Loucy (cell line): ENCODE results near the gene PTPRN2.

Source experiments
- H2AFZ ChIP-seq: fragments of 200-600 bp; sonication (generic); 2 replicates; pipeline ENCODE4 v1.6.0; 2016; ENCODE audit warnings: antibody characterized with exemption, mild to moderate bottlenecking, low read length, moderate library complexity
- H3F3A ChIP-seq: fragments of 200-600 bp; 2 replicates; pipeline ENCODE4 v1.6.0; 2016; ENCODE audit warnings: antibody characterized with exemption, low read depth, mild to moderate bottlenecking
- H3K27me3 ChIP-seq: fragments of 200-600 bp; sonication (generic); 2 replicates; pipeline ENCODE4 v1.6.1; 2014; ENCODE audit warnings: low read length, mild to moderate bottlenecking; ENCODE audit not compliant: insufficient read depth, poor library complexity, severe bottlenecking
- H3K36me3 ChIP-seq: fragments of 200-600 bp; sonication (generic); 2 replicates; pipeline ENCODE4 v1.6.1; 2016; ENCODE audit warnings: low read length; ENCODE audit not compliant: insufficient read depth
- H3K4me1 ChIP-seq: fragments of 200-600 bp; sonication (generic); 2 replicates; pipeline ENCODE4 v1.5.1; 2014; ENCODE audit warnings: low read length, mild to moderate bottlenecking; ENCODE audit not compliant: insufficient read depth, poor library complexity, severe bottlenecking
- H3K4me2 ChIP-seq: fragments of 200-600 bp; sonication (generic); 2 replicates; pipeline ENCODE4 v1.6.0; 2014; ENCODE audit warnings: antibody characterized with exemption, low read length, low read depth, mild to moderate bottlenecking; ENCODE audit not compliant: poor library complexity, severe bottlenecking
- H3K4me3 ChIP-seq: fragments of 200-600 bp; sonication (generic); 2 replicates; pipeline ENCODE4 v1.5.1; 2014; ENCODE audit warnings: low read length, mild to moderate bottlenecking, mixed read lengths; ENCODE audit not compliant: poor library complexity, severe bottlenecking
- H3K79me2 ChIP-seq: fragments of 200-600 bp; sonication (generic); 2 replicates; pipeline ENCODE4 v1.6.1; 2014; ENCODE audit warnings: low read length; ENCODE audit not compliant: insufficient read depth
- H3K9ac ChIP-seq: fragments of 200-600 bp; sonication (generic); 2 replicates; pipeline ENCODE4 v1.6.0; 2014; ENCODE audit warnings: mild to moderate bottlenecking, low read depth, low read length, moderate library complexity; ENCODE audit not compliant: poor library complexity, severe bottlenecking
- H3K9me2 ChIP-seq: fragments of 200-600 bp; sonication (generic); replicated peaks from 2 replicates; pipeline ENCODE4 v1.6.1; 2016; ENCODE audit warnings: low read depth, low read length, mixed read lengths
- H3K9me3 ChIP-seq: fragments of 200-600 bp; sonication (generic); 2 replicates; pipeline ENCODE4 v1.6.1; 2014; ENCODE audit warnings: mild to moderate bottlenecking, antibody characterized with exemption, low read length, low read depth; ENCODE audit not compliant: insufficient read depth
- H4K20me1 ChIP-seq: fragments of 200-600 bp; sonication (generic); 2 replicates; pipeline ENCODE4 v1.6.0; 2014; ENCODE audit warnings: antibody characterized with exemption, low read length, mild to moderate bottlenecking; ENCODE audit not compliant: insufficient read depth, poor library complexity, severe bottlenecking
- CTCF ChIP-seq: fragments of 200-600 bp; sonication (generic); conservative IDR thresholded peaks from 2 replicates; pipeline ENCODE4 v1.5.1; 2014; ENCODE audit warnings: mild to moderate bottlenecking, antibody characterized with exemption, low read length
- EZH2phosphoT487 ChIP-seq: fragments of 200-600 bp; IDR thresholded peaks from 2 replicates; pipeline ENCODE4 v1.6.1; 2018; ENCODE audit warnings: antibody characterized with exemption, mild to moderate bottlenecking, moderate library complexity, borderline replicate concordance

Gene PTPRN2

GRCh38 chr7:157814931-157815705 is 772.5 kb downstream of the PTPRN2 start:
- Histone ChIP-seq H3K4me1 (no peaks in the 10 kb centered on the region), H3K9me3 (peaks cover 11% of the 10 kb centered on the region; the same call in 1 of the 2 replicates), H3K9me2 (no peaks in the 10 kb centered on the region), H2AFZ (no peak overlapping the region), H3K36me3 (no peaks in the 10 kb centered on the region), H3K27me3 (no peaks in the 10 kb centered on the region), H3K79me2 (no peaks in the 10 kb centered on the region), H4K20me1 (no peaks in the 10 kb centered on the region), H3K4me2 (no peak overlapping the region), H3K9ac (no peak overlapping the region), H3K4me3 (no peak overlapping the region), H3F3A (no peaks in the 10 kb centered on the region)
- no peak for TF ChIP-seq EZH2phosphoT487
- no peak for TF ChIP-seq CTCF

- H3K9me3 ChIP-seq, result peaks cover 11% of the 10 kb centered on the region; the same call in 1 of the 2 replicates
Observed at GRCh38 chr7:157813741-157814661, 773.6 kb downstream of the PTPRN2 start.

GRCh38 chr7:157813053-157813452 is 774.6 kb downstream of the PTPRN2 start:
- Histone ChIP-seq H3F3A (no peaks in the 10 kb centered on the region), H3K4me2 (no peak overlapping the region), H3K4me1 (no peaks in the 10 kb centered on the region), H3K9me3 (peaks cover 17% of the 10 kb centered on the region; the same call in 1 of the 2 replicates), H3K9me2 (no peaks in the 10 kb centered on the region), H3K9ac (no peak overlapping the region), H2AFZ (no peak overlapping the region), H3K36me3 (no peaks in the 10 kb centered on the region), H4K20me1 (no peaks in the 10 kb centered on the region), H3K79me2 (no peaks in the 10 kb centered on the region), H3K4me3 (no peak overlapping the region), H3K27me3 (no peaks in the 10 kb centered on the region)
- TF ChIP-seq CTCF (no peak), EZH2phosphoT487 (no peak)

More at GRCh38 chr7:157813741-157814661, 773.6 kb downstream of the PTPRN2 start:
- Histone ChIP-seq H3K9me2 (no peaks in the 10 kb centered on the region), H3K4me1 (no peaks in the 10 kb centered on the region), H3K36me3 (no peaks in the 10 kb centered on the region), H3K79me2 (no peaks in the 10 kb centered on the region), H3K4me2 (no peak overlapping the region), H3K27me3 (no peaks in the 10 kb centered on the region), H3K4me3 (no peak overlapping the region), H3F3A (no peaks in the 10 kb centered on the region), H3K9ac (no peak overlapping the region), H4K20me1 (no peaks in the 10 kb centered on the region), H2AFZ (no peak overlapping the region)
- TF ChIP-seq EZH2phosphoT487, result no peak
- no peak for TF ChIP-seq CTCF
